ENCODE results near the gene ZNF419. TPM values are rescaled to one million over a fixed set of nuclear protein-coding genes. Genes with fewer than 3 reads are reported as not detected.
"Not testable (repeated sequence)": the region's sequence is repeated elsewhere in the genome, so short reads cannot be mapped to it uniquely, and the experiment has no call there.

ZNF419 gene
- total RNA-seq (ENCODE audit: unreplicated experiment): 16.1 TPM
- long read RNA-seq, partial matches to known transcripts: 0 of 2 reads
- long read RNA-seq, other reads (novel, unspliced or antisense): 0 of 2 reads

DNA sequence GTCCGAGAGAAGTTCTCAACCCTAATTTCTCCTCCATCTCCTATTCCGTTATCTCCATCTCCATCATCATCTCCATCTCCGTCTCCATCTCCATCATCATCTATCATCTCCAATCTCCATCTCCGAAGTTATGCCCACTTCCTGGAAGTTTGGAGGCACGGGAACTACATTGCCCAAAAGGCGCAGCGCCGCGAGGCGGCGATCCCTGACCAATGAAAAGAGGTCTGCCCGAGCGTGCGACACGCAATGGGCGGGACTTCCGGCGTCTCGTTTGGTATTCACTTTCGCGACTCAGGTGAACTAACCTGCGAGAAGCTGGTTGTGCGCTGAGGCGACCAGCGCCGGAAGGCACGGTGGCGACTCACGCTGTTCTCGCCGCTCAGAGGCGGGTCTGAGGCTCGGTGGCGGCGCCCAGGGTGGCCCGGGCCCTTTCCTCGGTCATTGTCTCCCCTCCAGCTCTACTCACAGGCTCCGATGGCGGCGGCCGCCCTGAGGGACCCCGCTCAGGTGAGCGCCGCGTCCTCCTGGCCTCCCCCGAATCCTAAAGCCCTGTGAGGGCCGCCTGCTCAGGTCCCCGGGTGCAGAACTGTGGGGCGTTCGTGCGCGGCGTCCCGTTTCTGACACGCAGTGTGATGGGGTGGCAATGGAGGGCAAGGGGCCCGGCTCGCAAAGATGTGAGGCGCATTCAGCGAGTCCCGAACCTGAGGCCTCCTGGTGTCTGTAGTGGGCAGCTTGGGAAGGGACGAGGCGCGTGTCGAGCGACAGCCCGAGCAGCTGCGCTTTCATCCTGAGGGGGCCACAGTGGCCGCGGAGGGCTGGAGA is at the start of gene ZNF419:
Gene ZNF419, plus strand, starts transcription at position 274 of the 822 bp plus-strand sequence. Its CDS starts 201 bp downstream, at position 475.
- Mint-ChIP-seq H3K4me3 (ENCODE audit: unreplicated experiment) (peak within 1 kb of the TSS; percentile 88), H3K36me3 (ENCODE audit: low read depth, unreplicated experiment) (peaks cover 26% of the 10 kb centered on the region)
- H3K4me1 Mint-ChIP-seq (ENCODE audit: unreplicated experiment); H3K27ac Mint-ChIP-seq (ENCODE audit: unreplicated experiment); H3K9me3 Mint-ChIP-seq (ENCODE audit: unreplicated experiment); H3K27me3 Mint-ChIP-seq (ENCODE audit: unreplicated experiment): not testable (repeated sequence)
- DNase-seq (ENCODE audit: low spot score): peak; percentile 79

- Mint-ChIP-seq H3K27ac (ENCODE audit: unreplicated experiment) (no peak overlapping the region), H3K4me3 (ENCODE audit: unreplicated experiment) (no peak overlapping the region), H3K36me3 (ENCODE audit: low read depth, unreplicated experiment) (peaks cover 42% of the 10 kb centered on the region), H3K4me1 (ENCODE audit: unreplicated experiment) (peaks cover 55% of the 10 kb centered on the region), H3K27me3 (ENCODE audit: unreplicated experiment) (peaks cover 18% of the 10 kb centered on the region), H3K9me3 (ENCODE audit: unreplicated experiment) (no peaks in the 10 kb centered on the region)
- no peak for DNase-seq (ENCODE audit: low spot score)
- TF ChIP-seq, protein P1, sequence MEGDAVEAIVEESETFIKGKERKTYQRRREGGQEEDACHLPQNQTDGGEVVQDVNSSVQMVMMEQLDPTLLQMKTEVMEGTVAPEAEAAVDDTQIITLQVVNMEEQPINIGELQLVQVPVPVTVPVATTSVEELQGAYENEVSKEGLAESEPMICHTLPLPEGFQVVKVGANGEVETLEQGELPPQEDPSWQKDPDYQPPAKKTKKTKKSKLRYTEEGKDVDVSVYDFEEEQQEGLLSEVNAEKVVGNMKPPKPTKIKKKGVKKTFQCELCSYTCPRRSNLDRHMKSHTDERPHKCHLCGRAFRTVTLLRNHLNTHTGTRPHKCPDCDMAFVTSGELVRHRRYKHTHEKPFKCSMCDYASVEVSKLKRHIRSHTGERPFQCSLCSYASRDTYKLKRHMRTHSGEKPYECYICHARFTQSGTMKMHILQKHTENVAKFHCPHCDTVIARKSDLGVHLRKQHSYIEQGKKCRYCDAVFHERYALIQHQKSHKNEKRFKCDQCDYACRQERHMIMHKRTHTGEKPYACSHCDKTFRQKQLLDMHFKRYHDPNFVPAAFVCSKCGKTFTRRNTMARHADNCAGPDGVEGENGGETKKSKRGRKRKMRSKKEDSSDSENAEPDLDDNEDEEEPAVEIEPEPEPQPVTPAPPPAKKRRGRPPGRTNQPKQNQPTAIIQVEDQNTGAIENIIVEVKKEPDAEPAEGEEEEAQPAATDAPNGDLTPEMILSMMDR (IDR thresholded peaks at IDR 0.05; ENCODE audit: unreplicated experiment): no peak
Observed at GRCh38 chr19:57437931-57438330, 49.6 kb upstream of the ZNF419 start.

DNA sequence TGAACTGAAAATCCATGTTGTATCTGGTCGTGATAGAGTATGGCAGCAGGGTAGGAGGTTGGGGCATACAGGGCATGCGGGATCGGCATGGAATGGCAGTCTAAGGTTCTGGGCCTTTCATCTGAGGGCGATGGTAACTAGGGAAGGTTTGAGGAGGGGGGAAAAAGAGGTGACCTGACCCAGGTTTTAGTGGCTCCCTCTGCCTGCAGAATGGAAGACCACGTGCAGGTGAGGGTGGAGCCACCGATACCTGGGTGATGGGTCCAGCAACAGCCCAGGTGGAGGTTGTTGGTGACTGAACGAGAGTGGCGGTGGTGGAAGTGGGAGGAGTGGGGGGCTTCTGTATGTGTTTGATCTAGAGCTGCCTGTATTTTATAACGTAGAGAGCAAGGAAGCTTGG is 48.6 kb upstream of the ZNF419 start:
- no peak for DNase-seq (ENCODE audit: low spot score)

GRCh38 chr19:57441979-57442752 is 45.4 kb upstream of the ZNF419 start:
- TF ChIP-seq, protein P1 (IDR thresholded peaks at IDR 0.05; ENCODE audit: unreplicated experiment): no peak
- peak overlapping the region; percentile 89 for H3K27ac Mint-ChIP-seq (ENCODE audit: unreplicated experiment)
- H3K9me3 Mint-ChIP-seq (ENCODE audit: unreplicated experiment): no peaks in the 10 kb centered on the region
- DNase-seq (ENCODE audit: low spot score): peak; percentile 6
- H3K4me1 Mint-ChIP-seq (ENCODE audit: unreplicated experiment): peaks cover 37% of the 10 kb centered on the region
- H3K27me3 Mint-ChIP-seq (ENCODE audit: unreplicated experiment): peaks cover 13% of the 10 kb centered on the region
- no peak overlapping the region for H3K4me3 Mint-ChIP-seq (ENCODE audit: unreplicated experiment)
- H3K36me3 Mint-ChIP-seq (ENCODE audit: low read depth, unreplicated experiment): peaks cover 37% of the 10 kb centered on the region

More for the DNA sequence above, 48.6 kb upstream of the ZNF419 start:
- TF ChIP-seq, protein P1 (IDR thresholded peaks at IDR 0.05; ENCODE audit: unreplicated experiment): no peak
- Mint-ChIP-seq H3K4me1 (ENCODE audit: unreplicated experiment) (peaks cover 59% of the 10 kb centered on the region), H3K27me3 (ENCODE audit: unreplicated experiment) (peaks cover 17% of the 10 kb centered on the region), H3K9me3 (ENCODE audit: unreplicated experiment) (no peaks in the 10 kb centered on the region), H3K36me3 (ENCODE audit: low read depth, unreplicated experiment) (peaks cover 51% of the 10 kb centered on the region), H3K4me3 (ENCODE audit: unreplicated experiment) (peak overlapping the region; percentile 66), H3K27ac (ENCODE audit: unreplicated experiment) (peak overlapping the region; percentile 2)

- H3K27me3 Mint-ChIP-seq (ENCODE audit: unreplicated experiment): peaks cover 13% of the 10 kb centered on the region
- peaks cover 37% of the 10 kb centered on the region for H3K4me1 Mint-ChIP-seq (ENCODE audit: unreplicated experiment)
- peak overlapping the region; percentile 60 for H3K4me3 Mint-ChIP-seq (ENCODE audit: unreplicated experiment)
- no peaks in the 10 kb centered on the region for H3K9me3 Mint-ChIP-seq (ENCODE audit: unreplicated experiment)
- no peak for DNase-seq (ENCODE audit: low spot score)
- H3K27ac Mint-ChIP-seq (ENCODE audit: unreplicated experiment): peak overlapping the region; percentile 89
- TF ChIP-seq, protein P1 (IDR thresholded peaks at IDR 0.05; ENCODE audit: unreplicated experiment): no peak
- H3K36me3 Mint-ChIP-seq (ENCODE audit: low read depth, unreplicated experiment): peaks cover 32% of the 10 kb centered on the region
Observed at GRCh38 chr19:57443121-57443696, 44.3 kb upstream of the ZNF419 start.
